Measurements from ENCODE around the gene LEMD2. TPM values are rescaled to one million over a fixed set of nuclear protein-coding genes. Genes with fewer than 3 reads are reported as not detected.

The LEMD2 gene
- polyA plus RNA-seq, 1 donor (not counting 4 experiments of a cell fraction or from before 2014, with no cell fraction given): 48.6 TPM

- peaks cover 7% of the 10 kb centered on the region for H3K4me1 ChIP-seq (ENCODE audit: control insufficient read depth, extremely low read depth, insufficient read depth, low read length)
- no peaks in the 10 kb centered on the region for H3K27me3 ChIP-seq (ENCODE audit: control insufficient read depth, extremely low read depth, insufficient read depth, low read length)
- H3K9ac ChIP-seq (ENCODE audit: control insufficient read depth, extremely low read depth, insufficient read depth, low read length): no peak overlapping the region
- H3K9me1 ChIP-seq (ENCODE audit: control insufficient read depth, extremely low read depth, insufficient read depth, low read length): no peaks in the 10 kb centered on the region
- no peaks in the 10 kb centered on the region for H3K79me2 ChIP-seq (ENCODE audit: control insufficient read depth, insufficient read depth, low read length)
- DNase-seq (ENCODE audit: low read depth, low spot score) (no peak), FAIRE-seq (no peak)
- H4K20me1 ChIP-seq (ENCODE audit: control insufficient read depth, extremely low read depth, insufficient read depth, low read length): no peaks in the 10 kb centered on the region
- no peak overlapping the region for H3K4me3 ChIP-seq (ENCODE audit: control insufficient read depth in 2 of 3, extremely low read depth in 1 of 3, insufficient read depth in 2 of 3, low read depth in 1 of 3, low read length in 3 of 3)
- no peaks in the 10 kb centered on the region for H3K36me3 ChIP-seq (ENCODE audit: control insufficient read depth in 2 of 2, extremely low read depth in 1 of 2, insufficient read depth in 2 of 2, low read length in 2 of 2)
- H3K9me3 ChIP-seq (ENCODE audit: control insufficient read depth, low read depth, low read length): no peaks in the 10 kb centered on the region
- no peak overlapping the region for H2AFZ ChIP-seq (ENCODE audit: control insufficient read depth, low read length)
- TF ChIP-seq, protein P1, sequence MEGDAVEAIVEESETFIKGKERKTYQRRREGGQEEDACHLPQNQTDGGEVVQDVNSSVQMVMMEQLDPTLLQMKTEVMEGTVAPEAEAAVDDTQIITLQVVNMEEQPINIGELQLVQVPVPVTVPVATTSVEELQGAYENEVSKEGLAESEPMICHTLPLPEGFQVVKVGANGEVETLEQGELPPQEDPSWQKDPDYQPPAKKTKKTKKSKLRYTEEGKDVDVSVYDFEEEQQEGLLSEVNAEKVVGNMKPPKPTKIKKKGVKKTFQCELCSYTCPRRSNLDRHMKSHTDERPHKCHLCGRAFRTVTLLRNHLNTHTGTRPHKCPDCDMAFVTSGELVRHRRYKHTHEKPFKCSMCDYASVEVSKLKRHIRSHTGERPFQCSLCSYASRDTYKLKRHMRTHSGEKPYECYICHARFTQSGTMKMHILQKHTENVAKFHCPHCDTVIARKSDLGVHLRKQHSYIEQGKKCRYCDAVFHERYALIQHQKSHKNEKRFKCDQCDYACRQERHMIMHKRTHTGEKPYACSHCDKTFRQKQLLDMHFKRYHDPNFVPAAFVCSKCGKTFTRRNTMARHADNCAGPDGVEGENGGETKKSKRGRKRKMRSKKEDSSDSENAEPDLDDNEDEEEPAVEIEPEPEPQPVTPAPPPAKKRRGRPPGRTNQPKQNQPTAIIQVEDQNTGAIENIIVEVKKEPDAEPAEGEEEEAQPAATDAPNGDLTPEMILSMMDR (optimal IDR thresholded peaks at IDR 0.05 in 1 of 3, IDR thresholded peaks at IDR 0.05 in 1 of 3, conservative IDR thresholded peaks at IDR 0.05 in 1 of 3; ENCODE audit: extremely low read depth in 1 of 3, insufficient read depth in 2 of 3, low read length in 3 of 3): no peak
- TF ChIP-seq EZH2 (IDR thresholded peaks at IDR 0.05; ENCODE audit: low read length): no peak
- dilution Hi-C loops (cut with MboI; ENCODE audit: extremely low pct_ligation_motif_present, low sequenced_read_pairs): no loop called here
- H3K4me2 ChIP-seq (ENCODE audit: control insufficient read depth, extremely low read depth, insufficient read depth, low read depth, low read length): no peak overlapping the region
- H3K27ac ChIP-seq (ENCODE audit: control insufficient read depth, insufficient read depth, low read length): no peak overlapping the region
These were observed 34.9 kb upstream of the LEMD2 start for GRCh38 chr6:33823806-33824205.

- Histone ChIP-seq H3K9me3 (ENCODE audit: control insufficient read depth, low read depth, low read length) (no peaks in the 10 kb centered on the region), H2AFZ (ENCODE audit: control insufficient read depth, low read length) (no peak overlapping the region), H3K27ac (ENCODE audit: control insufficient read depth, insufficient read depth, low read length) (no peak overlapping the region), H3K4me1 (ENCODE audit: control insufficient read depth, extremely low read depth, insufficient read depth, low read length) (peaks cover 7% of the 10 kb centered on the region), H3K4me2 (ENCODE audit: control insufficient read depth, extremely low read depth, insufficient read depth, low read depth, low read length) (no peak overlapping the region), H3K9me1 (ENCODE audit: control insufficient read depth, extremely low read depth, insufficient read depth, low read length) (no peaks in the 10 kb centered on the region), H3K36me3 (ENCODE audit: control insufficient read depth in 2 of 2, extremely low read depth in 1 of 2, insufficient read depth in 2 of 2, low read length in 2 of 2) (no peaks in the 10 kb centered on the region), H3K79me2 (ENCODE audit: control insufficient read depth, insufficient read depth, low read length) (no peaks in the 10 kb centered on the region), H3K9ac (ENCODE audit: control insufficient read depth, extremely low read depth, insufficient read depth, low read length) (no peak overlapping the region), H3K27me3 (ENCODE audit: control insufficient read depth, extremely low read depth, insufficient read depth, low read length) (no peaks in the 10 kb centered on the region), H4K20me1 (ENCODE audit: control insufficient read depth, extremely low read depth, insufficient read depth, low read length) (no peaks in the 10 kb centered on the region), H3K4me3 (ENCODE audit: control insufficient read depth in 2 of 3, extremely low read depth in 1 of 3, insufficient read depth in 2 of 3, low read depth in 1 of 3, low read length in 3 of 3) (no peak overlapping the region)
- DNase-seq (ENCODE audit: low read depth, low spot score) (no peak), FAIRE-seq (no peak)
- TF ChIP-seq, protein P1 (optimal IDR thresholded peaks at IDR 0.05 in 1 of 3, IDR thresholded peaks at IDR 0.05 in 1 of 3, conservative IDR thresholded peaks at IDR 0.05 in 1 of 3; ENCODE audit: extremely low read depth in 1 of 3, insufficient read depth in 2 of 3, low read length in 3 of 3): peak; percentile 22 to 46 (median 34)
- TF ChIP-seq EZH2 (IDR thresholded peaks at IDR 0.05; ENCODE audit: low read length): no peak
- dilution Hi-C loops (cut with MboI; ENCODE audit: extremely low pct_ligation_motif_present, low sequenced_read_pairs): no loop called here
These were observed 33.9 kb upstream of the LEMD2 start for GRCh38 chr6:33822575-33823395.

Data from keratinocyte (primary cell).